Stimulated activated CD8-positive, alpha-beta memory T cell treated with anti-CD3 and anti-CD28 coated beads, Interleukin-7, amount 100 ng/mL, for 24 hours (primary cell): ENCODE measurements around the gene TMEM240.
"Not testable (repeated sequence)": the region's sequence is repeated elsewhere in the genome, so short reads cannot be mapped to it uniquely, and the experiment has no call there.

Experiments used
- DNase-seq: peaks from one replicate; pipeline ENCODE4 v3.0.0-alpha.2; 2020; ENCODE audit warnings: low read depth

TMEM240 gene

GRCh38 chr1:1557688-1558087, 17.3 kb upstream of the TMEM240 start:
- DNase-seq, result not testable (repeated sequence)

DNA sequence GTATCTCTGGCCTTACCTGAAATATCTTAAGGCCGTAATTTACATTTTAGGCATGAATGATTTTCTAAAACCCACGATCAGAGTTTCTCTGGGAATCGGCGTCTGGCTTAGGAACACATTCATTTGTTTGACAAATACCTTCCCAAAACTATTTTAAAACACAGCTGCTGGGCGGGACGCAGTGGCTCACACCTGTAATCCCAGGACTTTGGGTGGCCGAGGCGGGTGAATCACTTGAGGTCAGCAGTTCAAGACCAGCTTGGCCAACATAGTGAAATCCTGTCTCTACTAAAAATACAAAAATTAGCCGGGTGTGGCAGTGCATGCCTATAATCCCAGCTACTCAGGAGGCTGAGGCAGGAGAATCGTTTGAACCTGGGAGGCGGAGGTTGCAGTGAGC, 16.5 kb upstream of the TMEM240 start:
- not testable (repeated sequence) for DNase-seq

DNA sequence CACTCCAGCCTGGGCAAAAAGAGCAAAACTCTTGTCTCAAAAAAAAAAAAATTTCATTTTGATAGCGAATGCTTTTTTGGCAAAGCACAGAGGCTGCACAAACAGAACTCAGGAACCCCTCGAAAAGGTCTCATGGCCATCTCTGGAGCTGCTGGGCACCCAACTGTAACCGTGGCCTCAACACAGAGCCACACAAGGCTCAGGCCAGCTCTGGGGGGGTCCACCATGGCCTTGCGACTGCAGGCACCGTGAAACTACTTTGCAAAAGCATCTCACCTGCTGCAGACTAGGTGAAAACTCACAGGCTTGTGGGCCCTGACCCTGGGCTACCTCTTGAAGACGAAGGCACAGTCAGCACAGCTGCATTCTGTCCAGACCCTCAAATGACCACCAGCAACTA, 16.1 kb upstream of the TMEM240 start:
- no peak for DNase-seq

- no peak for DNase-seq
Measured at GRCh38 chr1:1554926-1555915, 14.8 kb upstream of the TMEM240 start.

DNA sequence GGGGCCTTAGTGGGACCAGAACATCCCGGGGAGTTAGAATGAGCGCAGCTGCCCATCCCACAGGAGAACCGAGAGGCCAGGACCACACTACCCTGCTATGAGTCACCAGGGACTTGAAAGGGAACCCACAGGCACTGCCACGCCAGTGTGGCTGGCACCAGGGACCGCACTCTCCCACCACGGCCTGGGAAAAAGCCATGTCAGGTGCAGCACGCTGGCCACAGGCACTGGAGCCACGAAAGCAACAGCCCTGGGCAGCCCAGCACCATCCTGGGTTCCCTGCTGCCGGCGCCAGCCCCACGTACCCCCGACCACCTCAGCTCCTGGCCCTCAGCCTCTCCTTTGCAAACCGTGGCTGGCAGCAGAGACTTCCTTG, 14.1 kb upstream of the TMEM240 start:
- DNase-seq, result no peak

- DNase-seq, result no peak
Measured at GRCh38 chr1:1553821-1554494, 13.5 kb upstream of the TMEM240 start.

DNA sequence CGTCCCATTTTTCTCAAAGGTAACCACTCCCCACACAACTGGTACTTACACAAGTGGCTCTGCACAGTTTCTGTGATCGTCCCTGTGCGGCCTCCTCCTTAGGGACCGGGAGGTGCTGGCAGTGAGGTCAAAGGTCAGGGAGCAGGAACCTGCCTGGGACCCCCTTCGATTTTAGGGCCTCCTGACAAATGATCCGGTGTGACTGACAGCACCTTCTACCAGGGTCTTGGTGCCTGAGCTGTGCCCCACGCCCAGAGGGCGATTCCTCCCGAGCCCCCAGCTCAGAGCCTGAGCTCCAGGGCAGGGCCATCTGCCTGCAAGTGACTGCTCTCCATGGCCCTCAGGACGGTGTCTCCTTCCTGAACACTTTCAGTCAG, 11.8 kb upstream of the TMEM240 start:
- no peak for DNase-seq

DNA sequence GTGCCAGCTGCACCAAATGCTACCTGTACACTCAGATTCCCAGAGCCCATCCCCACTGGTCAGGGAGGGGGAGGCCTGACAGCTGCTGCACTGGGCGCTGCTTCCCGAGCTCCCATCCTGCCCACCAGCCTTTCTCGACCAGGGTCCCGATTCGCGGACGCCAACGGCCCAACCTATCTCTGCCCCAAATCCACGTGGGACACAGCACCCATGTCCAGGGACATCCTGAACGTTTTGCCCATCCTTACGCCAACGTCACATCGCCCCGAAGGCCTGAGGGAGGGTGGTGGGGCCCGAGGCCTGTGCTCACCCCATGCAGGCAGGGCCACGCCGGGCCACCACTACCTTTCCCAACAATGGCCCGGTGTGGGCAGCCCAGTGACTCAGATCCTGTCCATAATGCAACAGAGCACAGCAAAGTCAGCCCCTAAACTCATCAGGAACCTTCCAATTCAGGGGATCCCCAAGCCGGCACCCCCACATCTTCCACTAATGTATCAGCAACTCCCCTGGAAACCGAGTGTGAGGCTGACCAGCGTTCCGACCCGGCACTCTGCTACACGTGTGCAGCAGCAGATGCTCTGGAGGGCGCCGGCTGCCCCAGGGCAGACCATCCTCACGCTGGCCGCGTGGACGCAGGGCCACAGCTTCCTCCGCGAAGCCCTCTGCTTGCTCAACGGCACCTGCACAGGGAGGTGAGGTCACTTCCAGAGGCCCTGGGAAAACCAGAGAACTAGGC, 11.3 kb upstream of the TMEM240 start:
- DNase-seq, result no peak

GRCh38 chr1:1550591-1551432, 10.4 kb upstream of the TMEM240 start:
- DNase-seq, result no peak

DNA sequence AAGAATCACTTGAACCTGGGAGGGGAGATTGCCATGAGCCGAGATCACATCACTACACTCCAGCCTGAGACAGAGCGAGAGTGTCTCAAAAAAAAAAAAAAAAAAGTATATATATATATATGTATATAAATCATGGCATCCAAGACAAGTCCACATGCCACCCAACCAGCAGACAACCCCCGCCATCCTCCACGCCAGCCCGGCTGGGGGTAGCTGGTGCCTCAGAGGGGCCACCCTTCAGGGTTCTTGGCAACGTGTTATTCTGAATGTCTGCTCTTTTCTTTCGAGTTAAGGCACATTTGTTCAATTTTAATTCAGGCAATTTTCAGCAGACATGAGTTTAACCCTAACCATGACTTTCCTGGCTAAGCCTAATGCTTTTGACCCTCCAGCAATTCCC, 9.7 kb upstream of the TMEM240 start:
- DNase-seq, result no peak

DNA sequence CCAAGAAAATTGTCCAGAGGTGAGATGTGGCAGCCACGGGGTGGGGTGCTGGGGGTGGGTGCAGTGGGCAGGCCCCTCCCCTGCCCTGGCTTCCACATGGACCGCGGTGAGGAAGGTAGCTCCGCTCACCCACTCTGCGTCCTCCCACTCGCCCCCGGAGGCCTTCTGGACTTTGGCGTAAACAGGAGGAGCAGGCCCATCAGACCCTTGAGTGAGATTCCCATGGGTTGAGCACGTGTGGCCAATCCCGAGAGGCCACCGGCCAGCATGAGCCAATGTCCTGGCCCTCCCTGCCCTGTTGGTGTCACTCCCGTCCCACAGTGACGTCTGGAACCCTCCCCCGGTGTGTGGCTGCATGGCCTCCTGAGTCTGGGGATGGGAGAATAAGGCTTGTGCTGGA, 8.2 kb upstream of the TMEM240 start:
- DNase-seq, result no peak

DNA sequence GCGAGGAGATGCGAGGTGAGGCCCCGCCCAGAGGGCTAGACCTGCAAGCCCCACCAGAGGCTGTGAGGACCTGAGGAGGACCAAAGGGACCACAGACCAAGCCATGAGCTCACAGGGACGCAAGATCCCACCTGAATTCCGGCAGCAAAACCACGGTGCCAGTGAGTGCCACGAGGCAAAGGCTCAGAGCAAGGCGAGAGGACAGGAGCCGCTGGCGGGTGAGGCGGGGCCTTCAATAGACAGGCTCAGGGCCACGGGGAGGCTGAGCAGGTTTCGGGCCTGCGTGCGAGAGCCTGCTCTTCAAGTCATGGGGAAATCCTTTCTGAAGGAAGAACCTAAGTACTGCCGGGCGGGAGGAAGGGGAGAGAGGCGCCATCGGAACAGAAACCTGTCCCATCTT, 7.1 kb upstream of the TMEM240 start:
- DNase-seq, result no peak

DNA sequence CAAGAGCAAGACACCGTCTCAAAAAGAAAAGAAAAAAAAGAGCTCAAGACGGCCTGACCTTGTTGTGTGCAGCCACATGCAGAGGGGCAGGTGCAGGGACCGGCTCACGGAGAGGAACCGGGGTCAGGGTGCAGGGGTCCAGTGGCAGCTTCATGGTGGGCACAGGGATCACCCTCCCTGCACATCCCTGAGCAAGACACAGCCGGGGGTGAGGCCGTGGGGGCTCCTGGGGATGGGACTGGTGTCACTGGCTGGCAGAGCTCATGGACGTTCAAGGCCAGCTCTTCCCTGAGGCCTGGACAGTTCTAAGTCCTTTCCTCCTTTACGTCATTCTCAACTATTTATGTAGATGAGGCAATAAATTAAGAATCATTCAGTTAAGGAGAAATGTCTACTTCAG, 6.6 kb upstream of the TMEM240 start:
- no peak for DNase-seq

DNA sequence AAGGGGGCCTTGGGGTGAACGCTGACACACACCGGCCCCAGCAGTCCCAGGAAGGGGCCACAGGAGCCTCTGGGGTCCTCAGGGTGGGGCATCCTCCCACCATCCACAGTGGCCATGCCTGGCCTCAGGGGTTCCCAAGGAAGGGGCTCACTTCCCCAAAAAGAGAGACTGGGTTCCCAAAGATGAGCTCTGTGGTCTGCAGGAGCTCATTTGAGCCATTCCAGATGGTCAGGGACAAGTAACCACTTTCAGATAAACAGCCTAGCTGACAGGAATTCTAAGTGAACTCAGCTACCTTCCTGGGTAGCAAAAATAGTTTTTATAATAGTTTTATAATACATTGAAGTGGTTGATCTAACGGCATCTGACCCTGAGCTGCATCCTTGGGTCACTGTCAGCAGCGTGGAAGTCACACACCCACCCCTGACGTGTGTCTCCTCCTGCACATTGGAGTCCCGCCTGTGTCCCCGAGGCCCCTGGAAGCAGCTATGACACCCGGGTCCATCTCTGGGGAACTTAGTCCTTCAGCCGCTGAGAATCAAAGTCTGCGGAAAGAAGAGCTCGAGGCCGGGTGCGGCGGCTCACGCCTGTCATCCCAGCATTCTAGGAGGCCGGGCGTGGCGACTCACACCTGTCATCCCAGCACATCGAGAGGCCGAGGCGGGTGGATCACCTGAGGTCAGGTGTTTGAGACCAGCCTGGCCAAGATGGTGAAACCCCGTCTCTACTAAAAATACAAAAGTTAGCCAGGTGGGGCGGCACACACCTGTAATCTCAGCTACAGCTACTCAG, 5.7 kb upstream of the TMEM240 start:
- DNase-seq, result no peak

GRCh38 chr1:1544544-1544943, 4.1 kb upstream of the TMEM240 start:
- no peak for DNase-seq

DNA sequence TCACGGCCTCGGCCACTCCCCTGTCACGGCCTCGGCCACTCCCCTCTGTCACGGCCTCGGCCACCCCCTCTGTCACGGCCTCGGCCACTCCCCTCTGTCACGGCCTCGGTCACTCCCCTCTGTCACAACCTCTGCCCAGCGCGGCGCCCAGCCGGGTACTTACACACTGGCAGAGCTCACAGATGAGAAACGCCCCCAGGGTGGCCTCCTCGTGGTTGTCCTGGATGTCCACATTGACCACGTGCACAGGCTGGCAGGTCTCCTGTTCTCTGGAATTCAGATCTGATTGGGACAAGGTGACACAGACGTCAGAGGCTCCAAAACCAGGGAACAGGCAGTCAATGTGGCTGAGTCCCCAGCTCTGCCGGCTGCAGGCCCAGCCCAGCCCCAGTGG, 3.3 kb upstream of the TMEM240 start:
- no peak for DNase-seq

DNA sequence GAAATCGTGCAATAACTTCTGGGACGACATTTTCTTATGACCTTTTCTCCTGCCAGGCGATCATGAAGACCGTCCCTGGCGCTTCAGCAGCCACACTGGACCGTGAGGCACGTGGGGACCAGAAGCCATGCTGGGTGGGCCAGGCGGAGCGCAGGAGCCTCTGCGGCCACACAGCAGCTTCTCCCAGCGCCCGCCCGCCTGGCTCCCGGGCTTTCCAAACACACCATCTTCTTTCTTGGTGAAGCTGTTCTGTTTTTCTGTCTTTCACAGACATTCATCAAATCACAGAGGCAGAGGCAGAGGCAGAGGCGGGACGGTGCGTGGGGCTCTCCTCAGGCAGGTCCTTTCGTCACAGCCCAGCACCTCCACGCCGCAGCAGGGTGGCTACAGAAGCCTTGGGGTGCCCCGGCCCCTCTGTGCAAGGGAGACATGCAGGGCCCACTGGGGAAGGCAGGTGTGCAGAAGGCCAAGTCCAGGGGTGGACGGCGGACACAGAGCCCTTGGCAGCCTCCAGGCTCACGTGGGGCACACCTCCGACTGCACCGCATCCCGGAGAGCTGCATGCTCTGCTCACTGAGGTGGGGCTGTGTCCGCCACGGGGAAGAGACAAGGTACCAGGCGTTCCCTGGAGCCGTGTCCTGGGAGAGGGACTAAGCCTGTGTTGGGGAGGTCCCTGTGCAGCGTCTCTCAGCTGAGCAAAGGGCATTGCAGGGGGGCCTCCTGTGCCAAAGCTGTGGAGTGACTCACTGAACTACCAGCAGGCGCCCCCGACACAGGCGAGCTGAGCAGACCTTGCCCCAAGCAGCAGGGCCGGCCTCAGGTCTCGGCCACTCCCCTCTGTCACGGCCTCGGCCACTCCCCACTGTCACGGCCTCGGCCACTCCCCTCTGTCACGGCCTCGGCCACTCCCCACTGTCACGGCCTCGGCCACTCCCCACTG, 2.6 kb upstream of the TMEM240 start:
- DNase-seq, result no peak

GRCh38 chr1:1541956-1542765, 1.7 kb upstream of the TMEM240 start:
- no peak for DNase-seq
